ENCODE measurements around the gene EVA1C.

GRCh38 chr21:32532636-32533035 is 120.1 kb downstream of the EVA1C start:
- no peak for TF ChIP-seq CTCF (optimal IDR thresholded peaks at IDR 0.05 in 1 of 3, IDR thresholded peaks at IDR 0.05 in 1 of 3, conservative IDR thresholded peaks at IDR 0.05 in 1 of 3; ENCODE audit: extremely low read depth in 1 of 3, insufficient read depth in 2 of 3, low read length in 3 of 3)
- no peak for TF ChIP-seq EZH2 (IDR thresholded peaks at IDR 0.05; ENCODE audit: low read length)

Data from keratinocyte (primary cell).